H9 (cell line): ENCODE measurements around the gene SGMS2. TPM values are rescaled to one million over a fixed set of nuclear protein-coding genes. Genes with fewer than 3 reads are reported as not detected.

ENCODE experiments used
- DNase-seq: peaks from one replicate; pipeline ENCODE4 v3.0.0-alpha.2; 2017
- H2AFZ ChIP-seq: one replicate; pipeline ENCODE4 v1.6.1; 2013; ENCODE audit warnings: mild to moderate bottlenecking, low read length, control low read depth, moderate library complexity
- H2AK5ac ChIP-seq: 2 replicates; pipeline ENCODE4 v1.6.1; 2013; ENCODE audit warnings: low read length, control low read depth, mixed read lengths; ENCODE audit not compliant: insufficient read length
- H2BK120ac ChIP-seq: one replicate; pipeline ENCODE4 v1.6.1; 2013; ENCODE audit warnings: low read depth, mild to moderate bottlenecking, low read length, control low read depth, inconsistent platforms; ENCODE audit not compliant: poor library complexity, severe bottlenecking
- H2BK12ac ChIP-seq: 2 replicates; pipeline ENCODE4 v1.6.1; 2013; ENCODE audit warnings: low read length, control low read depth, mixed read lengths, low read depth; ENCODE audit not compliant: insufficient read length
- H2BK15ac ChIP-seq: 2 replicates; pipeline ENCODE4 v1.6.1; 2013; ENCODE audit warnings: low read depth, low read length, control low read depth
- H2BK20ac ChIP-seq: one replicate; pipeline ENCODE4 v1.6.1; 2013; ENCODE audit warnings: low read depth, mild to moderate bottlenecking, low read length, control low read depth, inconsistent platforms; ENCODE audit not compliant: poor library complexity, severe bottlenecking
- H2BK5ac ChIP-seq: 2 replicates; pipeline ENCODE4 v1.6.1; 2013; ENCODE audit warnings: low read length, control low read depth, mixed read lengths; ENCODE audit not compliant: insufficient read length
- H3K14ac ChIP-seq: 2 replicates; pipeline ENCODE4 v1.6.1; 2013; ENCODE audit warnings: low read length, control low read depth; ENCODE audit not compliant: insufficient read depth
- H3K18ac ChIP-seq: 2 replicates; pipeline ENCODE4 v1.6.1; 2013; ENCODE audit warnings: low read depth, mild to moderate bottlenecking, mixed read lengths, low read length, control low read depth; ENCODE audit not compliant: insufficient read length
- H3K23ac ChIP-seq: 2 replicates; pipeline ENCODE4 v1.6.1; 2013; ENCODE audit warnings: low read length, control low read depth, mixed read lengths, low read depth; ENCODE audit not compliant: insufficient read length
- H3K23me2 ChIP-seq: 2 replicates; pipeline ENCODE4 v1.6.1; 2013; ENCODE audit warnings: low read depth, mild to moderate bottlenecking, mixed read lengths, low read length, control low read depth; ENCODE audit not compliant: insufficient read length, poor library complexity, severe bottlenecking
- H3K27ac ChIP-seq: 2 replicates; pipeline ENCODE4 v1.5.1; 2013; ENCODE audit warnings: low read length, control low read depth, mixed read lengths, low read depth; ENCODE audit not compliant: insufficient read length
- H3K27me3 ChIP-seq: 2 replicates; pipeline ENCODE4 v1.6.1; 2013; ENCODE audit warnings: low read length, control low read depth, inconsistent platforms; ENCODE audit not compliant: insufficient read depth
- H3K4ac ChIP-seq: 2 replicates; pipeline ENCODE4 v1.6.1; 2013; ENCODE audit warnings: low read depth, mild to moderate bottlenecking, control low read depth, inconsistent platforms, low read length, moderate library complexity
- H3K4me1 ChIP-seq: 2 replicates; pipeline ENCODE4 v1.6.1; 2013; ENCODE audit warnings: low read length, control low read depth, inconsistent platforms; ENCODE audit not compliant: insufficient read depth
- H3K4me2 ChIP-seq: 2 replicates; pipeline ENCODE4 v1.6.1; 2013; ENCODE audit warnings: low read length, control low read depth, mixed read lengths; ENCODE audit not compliant: insufficient read length, insufficient read depth
- H3K56ac ChIP-seq: 2 replicates; pipeline ENCODE4 v1.6.1; 2013; ENCODE audit warnings: low read depth, mild to moderate bottlenecking, mixed read lengths, low read length, control low read depth; ENCODE audit not compliant: insufficient read length
- H3K79me1 ChIP-seq: 2 replicates; pipeline ENCODE4 v1.6.1; 2013; ENCODE audit warnings: low read depth, mild to moderate bottlenecking, moderate library complexity, low read length, control low read depth, inconsistent platforms; ENCODE audit not compliant: insufficient read depth, poor library complexity, severe bottlenecking
- H3K79me2 ChIP-seq: 2 replicates; pipeline ENCODE4 v1.6.1; 2013; ENCODE audit warnings: low read length, control low read depth, inconsistent platforms; ENCODE audit not compliant: insufficient read depth
- H3K9ac ChIP-seq: 2 replicates; pipeline ENCODE4 v1.6.1; 2013; ENCODE audit warnings: low read length, control low read depth, mixed read lengths; ENCODE audit not compliant: insufficient read length; ENCODE audit errors: extremely low read depth
- H3K9me3 ChIP-seq: one replicate; pipeline ENCODE4 v1.6.1; 2013; ENCODE audit warnings: low read depth, low read length, inconsistent platforms; ENCODE audit not compliant: control insufficient read depth
- H3T11ph ChIP-seq: one replicate; pipeline ENCODE4 v1.6.1; 2013; ENCODE audit warnings: mild to moderate bottlenecking, low read length, control low read depth, inconsistent platforms
- H4K20me1 ChIP-seq: one replicate; pipeline ENCODE4 v1.6.1; 2013; ENCODE audit not compliant: control insufficient read depth, insufficient read length, insufficient read depth
- H4K5ac ChIP-seq: 2 replicates; pipeline ENCODE4 v1.6.1; 2013; ENCODE audit warnings: low read depth, mild to moderate bottlenecking, mixed read lengths, low read length, control low read depth; ENCODE audit not compliant: insufficient read length
- H4K8ac ChIP-seq: replicated peaks from 2 replicates; pipeline ENCODE4 v1.6.1; 2013; ENCODE audit warnings: low read length, control low read depth, mixed read lengths, low read depth; ENCODE audit not compliant: insufficient read length
- H4K91ac ChIP-seq: 2 replicates; pipeline ENCODE4 v1.6.1; 2013; ENCODE audit warnings: low read depth, mild to moderate bottlenecking, moderate library complexity, mixed read lengths, low read length, control low read depth; ENCODE audit not compliant: insufficient read length
- H3K27ac Mint-ChIP-seq, 3 experiments: 2 replicates in 2 of 3; 3 replicates in 1 of 3; pipeline ENCODE4 v1.8.0; 2020 to 2021; ENCODE audit warnings: mixed read lengths in 3 of 3, mild to moderate bottlenecking in 1 of 3, moderate library complexity in 1 of 3
- H3K27me3 Mint-ChIP-seq: 2 replicates; pipeline ENCODE4 v1.8.0; 2021; ENCODE audit warnings: low read depth, mild to moderate bottlenecking, moderate library complexity, mixed read lengths
- H3K36me3 Mint-ChIP-seq, 3 experiments: 2 replicates in 2 of 3; 3 replicates in 1 of 3; pipeline ENCODE4 v1.8.0; 2020 to 2021; ENCODE audit warnings: low read depth in 3 of 3, mixed read lengths in 3 of 3; ENCODE audit not compliant: insufficient read depth in 1 of 3
- H3K4me1 Mint-ChIP-seq, 2 experiments: 2 replicates each; pipeline ENCODE4 v1.8.0; 2020; ENCODE audit warnings: mixed read lengths in 2 of 2
- H3K4me3 Mint-ChIP-seq, 2 experiments: 2 replicates in 1 of 2; 3 replicates in 1 of 2; pipeline ENCODE4 v1.8.0; 2020 to 2021; ENCODE audit warnings: mild to moderate bottlenecking in 2 of 2, mixed read lengths in 2 of 2, moderate library complexity in 1 of 2
- H3K9me3 Mint-ChIP-seq, 2 experiments: 2 replicates in 1 of 2; 3 replicates in 1 of 2; pipeline ENCODE4 v1.8.0; 2020; ENCODE audit warnings: mild to moderate bottlenecking in 2 of 2, mixed read lengths in 2 of 2, moderate library complexity in 1 of 2
- WGBS: extraction: QIAGEN DNeasy Blood & Tissue Kit; methylation state at CpG from one replicate; pipeline ENCODE4 v1.1.7; 2013; ENCODE audit warnings: missing lambda C conversion rate, low lambda C conversion rate, mixed read lengths; ENCODE audit not compliant: insufficient read length; ENCODE audit errors: extremely low coverage; 5-methylcytosine and 5-hydroxymethylcytosine counted together
- total RNA-seq: library from RNA; stranded (reverse); gene quantifications from 2 replicates; pipeline ENCODE4 v1.2.1, GENCODE V29; 2021
- TF ChIP-seq, protein P1 (sequence below): fragments of 200-600 bp; sonication (generic); conservative IDR thresholded peaks from 3 replicates; pipeline ENCODE4 v1.8.0; 2021; ENCODE audit warnings: antibody characterized with exemption, mild to moderate bottlenecking

Gene SGMS2
- total RNA-seq, 1 experiment from 2014 or later: 9.7 TPM

DNA sequence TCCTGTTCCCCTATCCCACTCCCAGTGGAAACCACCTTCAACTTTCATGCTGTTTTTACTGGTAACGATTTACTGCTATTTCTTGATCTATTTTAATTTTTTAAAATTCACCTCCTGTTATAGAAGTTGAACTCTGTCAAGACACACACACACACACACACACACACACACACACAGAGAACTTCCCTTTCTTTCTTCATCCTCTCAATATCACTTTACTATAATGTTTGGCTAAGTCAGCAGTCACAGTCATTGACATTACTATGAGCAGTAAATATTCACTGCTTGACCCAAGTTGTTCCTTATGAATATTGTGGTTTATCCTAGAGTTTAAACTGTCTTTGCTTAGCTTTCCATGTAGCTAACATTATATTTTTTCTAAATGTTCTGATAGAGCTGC is 24.0 kb upstream of the SGMS2 start:
- Mint-ChIP-seq H3K27ac (no peak overlapping the region), H3K36me3 (no peaks in the 10 kb centered on the region; a peak in 1 of 7 replicates), H3K4me1 (0 out of 4 replicates have a peak, but pooled peaks cover 0 to 3% of the 10 kb centered on the region in 2 experiments), H3K9me3 (no peaks in the 10 kb centered on the region), H3K27me3 (peaks cover 2% of the 10 kb centered on the region; the same call in 1 of the 2 replicates), H3K4me3 (no peak overlapping the region)
- Histone ChIP-seq H3K79me1 (no peaks in the 10 kb centered on the region), H3K27ac (no peak overlapping the region), H2BK12ac (no peak overlapping the region), H3K4ac (no peak overlapping the region), H3K79me2 (no peaks in the 10 kb centered on the region), H4K91ac (no peak overlapping the region), H3K9me3 (no peaks in the 10 kb centered on the region), H4K5ac (no peak overlapping the region), H2BK120ac (no peak overlapping the region), H3K14ac (no peak overlapping the region), H2AFZ (no peak overlapping the region), H3K27me3 (no peaks in the 10 kb centered on the region), H4K20me1 (no peaks in the 10 kb centered on the region), H2AK5ac (no peak overlapping the region), H2BK20ac (no peak overlapping the region), H3K23me2 (no peaks in the 10 kb centered on the region), H3K56ac (no peak overlapping the region), H3K9ac (no peak overlapping the region), H3K4me2 (no peak overlapping the region), H3K18ac (no peak overlapping the region), H2BK15ac (no peak overlapping the region), H4K8ac (no peak overlapping the region), H3K23ac (no peak overlapping the region), H3K4me1 (no peaks in the 10 kb centered on the region; the same call in 1 of the 2 replicates), H3T11ph (no peak overlapping the region), H2BK5ac (no peak overlapping the region)
- WGBS: no CpG with 5 or more reads among the region's 1 CpG
- no peak for DNase-seq
- TF ChIP-seq, protein P1, sequence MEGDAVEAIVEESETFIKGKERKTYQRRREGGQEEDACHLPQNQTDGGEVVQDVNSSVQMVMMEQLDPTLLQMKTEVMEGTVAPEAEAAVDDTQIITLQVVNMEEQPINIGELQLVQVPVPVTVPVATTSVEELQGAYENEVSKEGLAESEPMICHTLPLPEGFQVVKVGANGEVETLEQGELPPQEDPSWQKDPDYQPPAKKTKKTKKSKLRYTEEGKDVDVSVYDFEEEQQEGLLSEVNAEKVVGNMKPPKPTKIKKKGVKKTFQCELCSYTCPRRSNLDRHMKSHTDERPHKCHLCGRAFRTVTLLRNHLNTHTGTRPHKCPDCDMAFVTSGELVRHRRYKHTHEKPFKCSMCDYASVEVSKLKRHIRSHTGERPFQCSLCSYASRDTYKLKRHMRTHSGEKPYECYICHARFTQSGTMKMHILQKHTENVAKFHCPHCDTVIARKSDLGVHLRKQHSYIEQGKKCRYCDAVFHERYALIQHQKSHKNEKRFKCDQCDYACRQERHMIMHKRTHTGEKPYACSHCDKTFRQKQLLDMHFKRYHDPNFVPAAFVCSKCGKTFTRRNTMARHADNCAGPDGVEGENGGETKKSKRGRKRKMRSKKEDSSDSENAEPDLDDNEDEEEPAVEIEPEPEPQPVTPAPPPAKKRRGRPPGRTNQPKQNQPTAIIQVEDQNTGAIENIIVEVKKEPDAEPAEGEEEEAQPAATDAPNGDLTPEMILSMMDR: no peak
